K562 (cell line): ENCODE measurements around the gene PIBF1. TPM values are rescaled to one million over a fixed set of nuclear protein-coding genes. Genes with fewer than 3 reads are reported as not detected.
A peak's percentile ranks its signal among the peaks of the same experiment; 100 is the strongest.

Source experiments
- ATF1 ChIP-seq, 2 experiments: fragments of 450-650 bp in 1 of 2; IDR thresholded peaks; 2 replicates each; pipeline ENCODE4 v1.6.1; 2016; ENCODE audit warnings: missing compliant biosample characterization in 1 of 2, missing genetic modification characterization in 1 of 2
- BCOR ChIP-seq: fragments of 450-650 bp; IDR thresholded peaks from 2 replicates; pipeline ENCODE4 v1.6.1; 2016
- BMI1 ChIP-seq: fragments of 150-350 bp; IDR thresholded peaks from 2 replicates; pipeline ENCODE4 v1.6.1; 2014; ENCODE audit warnings: low read length
- CREB3L1 ChIP-seq: fragments of 450-650 bp; IDR thresholded peaks from 2 replicates; pipeline ENCODE4 v1.6.1; 2014; ENCODE audit warnings: low read depth, mild to moderate bottlenecking, moderate library complexity, borderline replicate concordance
- CREM ChIP-seq: IDR thresholded peaks from 2 replicates; pipeline ENCODE4 v1.6.1; 2014; ENCODE audit warnings: antibody characterized with exemption, low read depth
- CXXC5 ChIP-seq: fragments of 250-450 bp; sonication (Bioruptor Pico); IDR thresholded peaks from 2 replicates; pipeline ENCODE4 v1.8.0; 2022; ENCODE audit warnings: inconsistent platforms, mild to moderate bottlenecking, moderate library complexity
- GABPA ChIP-seq: fragments of 200-800 bp; sonication (Bioruptor generic); conservative IDR thresholded peaks from 2 replicates; pipeline ENCODE4 v1.6.1; 2016; ENCODE audit warnings: low read depth, missing genetic modification characterization, missing compliant biosample characterization
- GATAD2A ChIP-seq: fragments of 450-650 bp; IDR thresholded peaks from 2 replicates; pipeline ENCODE4 v1.6.1; 2017
- KDM4B ChIP-seq, 2 experiments: fragments of 450-650 bp in 1 of 2; sonication (generic) in 1 of 2; IDR thresholded peaks; 2 replicates each; pipeline ENCODE4 v1.6.1; 2016 to 2017; ENCODE audit warnings: borderline replicate concordance in 2 of 2, antibody characterized with exemption in 1 of 2, low read depth in 1 of 2, mild to moderate bottlenecking in 1 of 2
- MAX ChIP-seq: sonication (generic); formaldehyde crosslinking; IDR thresholded peaks from 2 replicates; pipeline ENCODE4 v1.9.0; 2022; ENCODE audit warnings: mild to moderate bottlenecking, missing genetic modification reagents
- NCOA1 ChIP-seq: fragments of 450-650 bp; IDR thresholded peaks from 2 replicates; pipeline ENCODE4 v1.6.1; 2016; ENCODE audit warnings: low read depth
- NFRKB ChIP-seq: fragments of 450-650 bp; IDR thresholded peaks from 2 replicates; pipeline ENCODE4 v1.6.1; 2016; ENCODE audit warnings: low read depth
- NKRF ChIP-seq: fragments of 450-650 bp; IDR thresholded peaks from 2 replicates; pipeline ENCODE4 v1.6.1; 2016; ENCODE audit warnings: borderline replicate concordance
- NR2C1 ChIP-seq, 2 experiments: fragments of 450-650 bp; IDR thresholded peaks; 2 replicates each; pipeline ENCODE4 v1.6.1; 2017; ENCODE audit warnings: mild to moderate bottlenecking in 2 of 2, antibody characterized with exemption in 1 of 2, inconsistent platforms in 1 of 2, missing compliant biosample characterization in 1 of 2, missing genetic modification characterization in 1 of 2
- PHB ChIP-seq: fragments of 250-450 bp; sonication (Bioruptor Pico); IDR thresholded peaks from 2 replicates; pipeline ENCODE4 v1.5.0; 2021
- PKNOX1 ChIP-seq: fragments of 450-650 bp; IDR thresholded peaks from 2 replicates; pipeline ENCODE4 v1.6.1; 2016
- POLR2A ChIP-seq: fragments of 450-650 bp; conservative IDR thresholded peaks from 2 replicates; pipeline ENCODE4 v1.6.1; 2016
- POLR2AphosphoS5 ChIP-seq: IDR thresholded peaks from 2 replicates; pipeline ENCODE4 v1.6.1; 2011; ENCODE audit warnings: mild to moderate bottlenecking, low read depth, low read length, moderate library complexity; ENCODE audit not compliant: control insufficient read depth, insufficient read depth
- POLR2H ChIP-seq: IDR thresholded peaks from 2 replicates; pipeline ENCODE4 v1.6.1; 2016; ENCODE audit warnings: missing genetic modification characterization, low read depth, mild to moderate bottlenecking, control low read depth, missing compliant biosample characterization, moderate library complexity
- SP1 ChIP-seq: sonication (generic); formaldehyde crosslinking; IDR thresholded peaks from 2 replicates; pipeline ENCODE4 v1.8.1; 2022; ENCODE audit warnings: mild to moderate bottlenecking, missing genetic modification reagents
- SP2 ChIP-seq: IDR thresholded peaks from 2 replicates; pipeline ENCODE4 v1.6.1; 2011; ENCODE audit warnings: mild to moderate bottlenecking, low read depth, low read length, moderate library complexity; ENCODE audit not compliant: poor library complexity, severe bottlenecking; ENCODE audit errors: extremely low read depth
- YY1 ChIP-seq, 3 experiments: IDR thresholded peaks; 2 replicates each; pipeline ENCODE4 v1.6.1; 2011; ENCODE audit warnings: low read length in 2 of 3, mild to moderate bottlenecking in 2 of 3, moderate library complexity in 2 of 3, borderline replicate concordance in 1 of 3, control low read depth in 1 of 3, low read depth in 1 of 3; ENCODE audit not compliant: insufficient read depth in 3 of 3, insufficient replicate concordance in 2 of 3, control insufficient read depth in 1 of 3, insufficient read length in 1 of 3; ENCODE audit errors: extremely low read depth in 1 of 3
- ZNF717 ChIP-seq: fragments of 250-450 bp; sonication (Bioruptor Pico); IDR thresholded peaks from 2 replicates; pipeline ENCODE4 v1.5.0; 2021
- polyA plus RNA-seq, 8 experiments: library from polyadenylated mRNA; depleted of rRNA in 4 of 8; stranded (reverse) in 5 of 8; unstranded in 3 of 8; fragments of >200 nt; fragmentation: Nextera tagmentation in 2 of 8; fragmentation: Illumina TruSeq in 1 of 8; extraction: Ambion mirVana in 2 of 8; extraction: Trizol in 1 of 8; gene quantifications; 2 replicates each; pipeline versions ENCODE4 v1.2.1 to v1.2.3, GENCODE V29; 2011 to 2014; ENCODE audit warnings: inconsistent platforms in 1 of 8, missing spikeins in 1 of 8
- total RNA-seq, 7 experiments: library from RNA; depleted of rRNA in 6 of 7; stranded (reverse); fragments of >200 nt in 6 of 7; fragmentation: Illumina TruSeq in 2 of 7; extraction: Trizol in 2 of 7; gene quantifications; 2 replicates each; pipeline versions ENCODE4 v1.2.1 to v1.2.3, GENCODE V29; 2011 to 2021; ENCODE audit warnings: low replicate concordance in 1 of 7

Gene PIBF1
- total and polyA plus RNA-seq, 9 of the 15 experiments (the other 6 are each of a cell fraction or from before 2014, with no cell fraction given) = 9.1 to 28.8 (median 14.7) TPM

GRCh38 chr13:72781451-72782439 lies at the start of gene PIBF1, which contains the start of gene DIS3 (continued):
- TF ChIP-seq NR2C1 (IDR thresholded peaks at IDR 0.05) = peak; percentile 58
- peak; percentile 66 for TF ChIP-seq NR2C1 (tag; IDR thresholded peaks at IDR 0.05)
- no peak for TF ChIP-seq GATAD2A
- peak; percentile 63 for TF ChIP-seq SP1 (CRISPR knock-in tag)
- TF ChIP-seq PKNOX1 = peak; percentile 70
- peak; percentile 67 for TF ChIP-seq BCOR
- peak; percentile 71 for TF ChIP-seq POLR2AphosphoS5
- TF ChIP-seq SP2 = peak; percentile 21
- no peak for TF ChIP-seq ZNF717 (CRISPR knock-in tag)
- TF ChIP-seq ATF1 (CRISPR knock-in tag; IDR thresholded peaks at IDR 0.05) = no peak
- peak; percentile 63 for TF ChIP-seq ATF1 (tag; IDR thresholded peaks at IDR 0.05)
- TF ChIP-seq POLR2A = peak; percentile 88
- TF ChIP-seq CXXC5 = peak; percentile 83
- peak; percentile 95 for TF ChIP-seq GABPA
- peak; percentile 64 for TF ChIP-seq MAX
- TF ChIP-seq KDM4B (IDR thresholded peaks at IDR 0.05; ENCODE audit: borderline replicate concordance in 2 of 2, low read depth in 1 of 2) = 0 out of 4 replicates have a peak, but pooled peaks of 1 of the 2 experiments have one; percentile 69
- TF ChIP-seq NCOA1 = peak; percentile 83
- TF ChIP-seq POLR2H (tag) = peak; percentile 45; the same call in 1 of the 2 replicates
- peak in 1 of 3 experiments; percentile 48 for TF ChIP-seq YY1 (IDR thresholded peaks at IDR 0.05; ENCODE audit: borderline replicate concordance in 1 of 3, control insufficient read depth in 1 of 3, extremely low read depth in 1 of 3, insufficient read depth in 3 of 3, insufficient read length in 1 of 3, insufficient replicate concordance in 2 of 3, low read depth in 1 of 3, low read length in 2 of 3)
- TF ChIP-seq NFRKB = no peak
- no peak for TF ChIP-seq PHB (CRISPR knock-in tag)
- peak; percentile 66; the same call in 1 of the 2 replicates for TF ChIP-seq NKRF
- TF ChIP-seq BMI1 = peak; percentile 64; the same call in 1 of the 2 replicates
- peak; percentile 50; the same call in 1 of the 2 replicates for TF ChIP-seq CREM
- peak; percentile 97 for TF ChIP-seq CREB3L1
